GM19035 (cell line): ENCODE data around the gene PEX5.

ENCODE experiments used
- ATAC-seq: cut with Tn5 transposase; IDR thresholded peaks from one replicate; pipeline ENCODE4 v1.9.1; 2021; ENCODE audit not compliant: unreplicated experiment

Gene PEX5

DNA sequence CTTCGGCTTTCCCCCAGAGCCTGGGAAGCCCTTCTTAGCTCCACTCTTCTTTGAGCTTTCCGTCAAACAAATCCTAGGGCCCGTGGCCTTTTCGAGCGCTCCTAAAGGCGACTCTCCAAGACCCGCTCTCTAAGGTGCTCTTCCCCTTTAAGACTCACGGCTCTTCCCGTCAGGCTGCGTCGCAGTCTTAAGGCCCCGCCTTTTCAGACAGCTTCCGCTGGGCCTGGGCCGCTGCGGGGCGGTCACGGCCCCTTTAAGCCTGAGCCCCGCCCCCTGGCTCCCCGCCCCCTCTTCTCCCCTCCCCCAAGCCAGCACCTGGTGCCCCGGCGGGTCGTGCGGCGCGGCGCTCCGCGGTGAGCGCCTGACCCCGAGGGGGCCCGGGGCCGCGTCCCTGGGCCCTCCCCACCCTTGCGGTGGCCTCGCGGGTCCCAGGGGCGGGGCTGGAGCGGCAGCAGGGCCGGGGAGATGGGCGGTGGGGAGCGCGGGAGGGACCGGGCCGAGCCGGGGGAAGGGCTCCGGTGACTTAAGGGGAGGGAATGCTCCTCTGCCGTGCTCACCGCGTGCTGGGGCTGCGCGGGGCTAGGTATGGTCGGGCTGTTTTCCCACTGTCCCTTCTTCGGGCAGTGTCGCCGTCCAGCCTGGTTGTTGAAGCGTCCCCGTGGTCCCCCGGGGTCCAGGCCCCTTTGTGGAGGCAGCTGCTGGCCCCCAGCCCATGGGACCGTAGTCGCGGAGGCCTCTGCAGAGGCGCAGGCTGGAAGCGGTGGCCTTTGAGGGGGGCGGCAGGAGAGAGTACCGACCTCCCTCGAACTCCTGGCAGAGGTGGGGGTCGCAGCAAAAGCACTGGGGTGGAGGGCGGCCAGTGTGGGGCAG, at the start of gene PEX5:
PEX5 (plus strand) TSS at position 289 of the 870 bp plus-strand sequence. CDS start 692 bp downstream, outside the sequence.
- peak; percentile 97 for ATAC-seq

DNA sequence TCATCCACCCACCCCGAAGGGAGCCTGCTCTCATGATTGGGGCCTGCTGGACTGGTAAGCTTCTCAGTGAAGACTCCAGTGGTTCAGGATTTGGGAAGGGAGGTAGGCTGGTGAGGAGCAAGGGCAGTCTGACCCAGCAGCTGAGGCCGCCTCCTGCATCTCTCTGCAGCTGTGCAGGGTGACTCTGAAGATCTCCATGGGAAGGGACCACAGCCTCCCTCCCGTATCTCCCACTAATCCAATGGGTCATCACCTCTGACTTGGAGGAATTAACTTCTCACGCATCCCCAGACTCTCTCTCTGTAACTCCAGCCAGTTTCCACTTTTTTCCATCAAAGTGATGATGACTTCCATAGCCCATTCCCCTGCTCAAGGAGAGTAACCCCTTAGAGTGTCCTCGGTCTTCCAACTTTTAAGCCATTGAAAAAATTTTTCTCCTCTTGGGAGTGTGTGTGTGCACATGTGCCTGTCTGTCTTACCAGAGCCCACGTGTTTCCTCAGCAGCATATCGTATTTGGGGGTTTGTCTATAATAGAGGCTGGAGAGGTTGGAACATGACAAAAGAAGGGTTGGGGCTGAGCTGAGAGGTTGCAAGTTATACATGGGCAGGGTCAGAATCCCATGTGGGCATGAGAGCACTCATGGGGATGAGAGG, 48.0 kb upstream of the PEX5 start:
- ATAC-seq, result no peak

DNA sequence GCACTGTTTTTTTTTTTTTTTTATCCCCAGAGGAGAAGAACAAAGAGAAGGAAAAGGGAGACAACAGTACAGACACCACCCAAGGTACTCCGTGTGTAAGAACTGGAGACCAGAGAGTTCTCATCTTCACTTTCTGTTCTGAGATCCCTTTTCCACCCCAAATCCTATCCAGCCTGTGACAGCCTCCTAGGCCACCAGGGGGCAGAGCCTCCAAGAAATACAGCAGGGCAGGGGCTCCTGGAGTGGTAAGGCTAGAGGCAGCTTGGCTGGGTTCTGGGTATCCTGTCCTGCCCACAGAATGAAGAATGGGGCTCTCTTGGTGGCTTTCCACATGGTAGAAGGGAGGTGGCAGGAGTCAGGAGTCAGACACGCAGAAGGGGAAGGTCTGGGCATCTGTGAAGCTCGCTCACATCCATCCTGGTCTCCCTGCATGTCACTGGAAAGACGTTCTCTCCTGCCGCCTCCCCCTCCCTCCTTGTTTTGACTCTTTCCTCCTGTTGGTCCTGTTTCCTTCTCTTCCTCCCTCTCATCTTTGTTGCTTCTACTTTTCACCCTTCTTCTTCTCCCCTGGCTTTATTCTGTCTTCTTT, 47.3 kb upstream of the PEX5 start:
- no peak for ATAC-seq

DNA sequence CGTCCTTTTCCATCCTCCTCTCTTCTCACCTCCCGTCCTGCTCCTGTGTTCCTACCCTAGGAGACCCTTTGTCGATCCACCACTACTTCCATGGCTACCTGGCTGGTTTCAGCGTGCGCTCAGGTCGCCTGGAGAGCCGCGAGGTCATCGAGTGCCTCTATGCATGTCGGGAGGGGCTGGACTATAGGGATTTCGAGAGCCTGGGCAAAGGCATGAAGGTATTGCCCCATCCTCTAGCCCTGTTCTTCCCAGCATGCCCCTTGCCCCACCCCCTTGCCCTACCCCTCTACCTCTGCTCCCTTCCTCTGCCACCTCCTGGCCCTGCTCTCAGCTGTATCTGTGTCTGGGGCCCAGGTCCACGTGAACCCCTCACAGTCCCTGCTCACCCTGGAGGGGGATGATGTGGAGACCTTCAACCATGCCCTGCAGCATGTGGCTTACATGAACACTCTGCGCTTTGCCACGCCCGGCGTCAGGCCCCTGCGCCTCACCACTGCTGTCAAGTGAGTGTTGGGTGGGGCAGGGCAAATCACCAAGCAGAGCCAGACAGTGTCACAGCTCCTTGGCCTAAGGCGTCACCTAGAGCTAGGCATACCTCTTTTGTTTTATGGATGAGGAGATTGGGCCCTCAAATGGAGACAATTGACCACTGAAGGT, 46.5 kb upstream of the PEX5 start:
- no peak for ATAC-seq

DNA sequence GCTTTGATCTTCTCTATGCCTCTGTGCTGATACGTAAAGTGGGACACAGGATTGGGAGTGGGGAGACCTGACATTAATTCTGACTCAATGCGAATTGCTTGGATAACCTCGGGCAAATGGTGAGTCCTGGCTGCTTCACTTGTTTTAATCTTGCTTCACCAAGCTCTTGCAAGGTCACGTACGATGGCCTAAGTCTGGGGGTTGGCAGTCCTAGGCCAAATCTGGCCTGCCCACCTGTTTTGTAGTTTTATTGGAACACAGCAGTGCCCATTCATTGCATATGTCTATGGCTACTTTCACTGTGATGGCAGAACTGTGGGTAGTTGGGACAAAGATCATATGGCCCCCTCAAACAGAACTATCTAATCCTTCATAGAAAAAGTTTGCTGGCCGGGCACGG, 45.9 kb upstream of the PEX5 start:
- ATAC-seq, result no peak

DNA sequence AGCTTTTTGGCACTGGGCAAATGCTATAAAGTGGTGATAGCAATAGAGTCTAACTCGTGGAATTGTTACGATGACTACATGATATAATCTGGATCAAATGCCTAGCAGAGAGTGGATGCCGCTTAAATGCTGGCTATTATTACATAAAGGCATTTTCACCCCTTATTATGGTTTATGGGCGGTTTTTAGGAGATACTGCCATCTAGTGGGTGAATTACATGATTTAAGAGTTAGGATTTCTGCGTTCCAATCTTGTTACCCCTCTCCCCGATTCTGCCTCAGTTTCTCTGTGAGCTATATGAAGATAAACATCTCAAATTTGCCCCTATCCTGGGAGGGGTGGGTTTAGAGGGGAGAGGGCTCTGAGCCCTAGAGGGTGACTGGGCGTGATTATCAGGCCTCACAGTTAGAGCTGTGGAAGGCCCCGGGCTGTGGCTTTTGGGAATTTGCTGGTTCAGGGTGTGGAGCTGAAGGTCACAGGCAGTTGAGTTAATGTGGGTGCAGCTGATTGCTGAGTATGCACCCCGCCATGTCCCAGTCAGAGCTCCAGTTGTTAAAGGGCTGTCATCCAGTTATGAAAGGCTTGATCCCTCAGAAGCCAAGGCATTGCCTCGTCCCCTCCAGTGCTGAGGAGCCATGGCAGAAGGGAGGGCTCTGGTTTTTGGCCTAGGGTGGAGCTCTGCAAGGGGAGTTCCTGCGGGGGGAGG, 44.9 kb upstream of the PEX5 start:
- ATAC-seq, result no peak

DNA sequence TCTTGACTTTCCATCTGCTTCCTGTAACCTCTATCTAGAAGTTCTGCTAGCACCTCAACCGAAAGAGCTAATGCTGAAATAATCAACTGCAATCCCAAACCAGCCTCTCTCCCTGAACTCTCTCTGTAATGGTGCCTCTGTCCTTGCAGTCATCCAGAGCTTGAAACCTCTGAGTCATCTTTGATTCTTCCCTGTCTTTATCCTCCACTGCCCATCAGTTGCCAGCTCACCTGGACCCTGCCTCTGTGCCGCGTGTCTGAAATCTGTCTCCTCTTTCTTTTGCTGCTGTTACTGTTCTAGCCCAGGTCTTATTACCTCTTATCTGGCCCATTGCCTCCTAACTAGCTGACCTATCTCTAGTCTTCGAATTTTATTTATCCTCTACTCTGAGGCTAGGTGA, 43.8 kb upstream of the PEX5 start:
- no peak for ATAC-seq

DNA sequence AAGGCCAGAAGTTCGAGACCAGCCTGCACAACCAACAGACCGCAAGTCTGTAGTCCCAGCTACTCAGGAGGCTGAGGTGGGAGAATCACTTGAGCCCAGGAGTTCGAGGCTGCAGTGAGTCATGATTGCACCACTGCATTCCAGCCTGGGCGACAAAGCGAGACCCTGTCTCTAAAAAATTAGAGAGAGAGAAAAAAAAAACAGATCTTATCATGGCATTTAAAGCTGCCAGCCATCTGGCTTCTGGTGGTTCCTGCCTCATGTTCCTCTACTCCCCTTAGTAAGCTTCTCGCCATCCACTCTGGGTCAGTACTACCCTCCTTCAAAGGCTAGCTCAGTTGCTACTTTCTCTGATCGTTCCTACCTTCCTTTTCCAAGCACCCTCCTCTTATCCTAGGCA, 43.3 kb upstream of the PEX5 start:
- ATAC-seq, result no peak

DNA sequence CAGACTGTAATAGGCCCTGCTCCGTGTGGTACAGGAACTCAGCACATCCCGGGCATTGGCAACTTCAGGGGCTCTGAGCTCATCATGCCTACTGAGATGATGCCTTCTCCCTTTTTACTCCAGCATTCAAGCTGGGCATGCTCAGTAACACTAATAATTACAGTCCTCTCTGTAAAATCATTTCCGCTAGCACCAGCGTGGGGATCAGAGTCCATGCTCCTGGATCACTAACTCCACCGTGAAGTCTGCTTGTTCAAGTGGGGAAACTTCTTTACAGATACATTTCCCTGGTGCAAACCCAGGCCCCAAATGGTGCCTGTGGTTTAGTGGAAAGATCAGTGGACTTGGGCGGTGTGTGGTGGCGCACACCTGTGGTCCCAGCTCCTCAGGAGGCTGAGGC, 42.6 kb upstream of the PEX5 start:
- ATAC-seq, result no peak

DNA sequence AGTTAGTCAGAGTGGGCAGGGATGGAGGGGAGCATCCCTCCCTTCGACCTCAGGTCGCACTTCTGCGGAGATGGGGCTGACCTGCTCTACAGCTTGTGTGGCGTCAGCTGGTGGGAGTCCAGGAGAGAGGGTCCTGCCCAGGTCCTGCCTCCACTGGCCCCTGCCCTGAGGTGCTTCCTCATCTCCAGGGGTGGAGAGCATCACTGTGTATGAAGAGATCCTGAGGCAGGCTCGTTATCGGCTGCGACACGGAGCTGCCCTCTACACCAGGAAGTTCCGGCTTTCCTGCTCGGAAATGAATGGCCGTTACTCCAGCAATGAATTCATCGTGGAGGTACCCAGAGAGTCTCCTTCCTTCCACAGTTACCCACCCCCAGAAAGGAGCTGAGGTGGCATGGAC, 39.1 kb upstream of the PEX5 start:
- no peak for ATAC-seq

DNA sequence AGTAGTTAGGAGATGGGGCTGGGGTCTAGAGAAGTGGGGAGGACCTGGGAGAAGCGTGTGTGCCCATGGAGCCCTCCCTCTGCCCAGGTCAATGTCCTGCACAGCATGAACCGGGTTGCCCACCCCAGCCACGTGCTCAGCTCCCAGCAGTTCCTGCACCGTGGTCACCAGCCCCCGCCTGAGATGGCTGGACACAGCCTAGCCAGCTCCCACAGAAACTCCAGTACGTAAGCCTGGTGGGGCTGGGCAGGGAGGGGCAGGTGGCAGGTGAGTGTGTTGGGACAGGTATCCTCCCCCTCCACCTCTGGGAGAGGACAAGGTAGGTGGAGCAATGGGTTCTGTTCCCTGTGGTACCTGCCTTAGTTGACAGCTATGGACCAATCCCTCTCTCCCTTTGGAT, 38.6 kb upstream of the PEX5 start:
- ATAC-seq, result no peak

DNA sequence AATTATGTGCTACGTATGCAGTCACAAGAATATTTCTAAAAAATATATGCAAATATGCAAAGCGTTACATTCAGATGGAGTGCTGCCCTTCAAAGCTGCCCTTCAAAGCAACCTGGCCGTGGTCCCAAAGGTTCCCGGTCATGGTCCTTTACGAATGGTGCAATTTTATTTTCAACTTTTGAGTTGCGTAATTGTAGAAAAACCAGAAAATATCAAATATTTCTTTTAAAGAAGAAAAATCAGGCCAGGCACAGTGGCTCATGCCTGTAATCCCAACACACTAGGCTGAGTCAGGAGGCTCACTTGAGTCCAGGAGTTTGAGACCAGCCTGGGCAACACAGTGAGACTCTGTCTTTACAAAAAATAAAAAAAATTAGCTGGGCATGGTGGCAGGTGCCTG, 38.0 kb upstream of the PEX5 start:
- ATAC-seq, result no peak

DNA sequence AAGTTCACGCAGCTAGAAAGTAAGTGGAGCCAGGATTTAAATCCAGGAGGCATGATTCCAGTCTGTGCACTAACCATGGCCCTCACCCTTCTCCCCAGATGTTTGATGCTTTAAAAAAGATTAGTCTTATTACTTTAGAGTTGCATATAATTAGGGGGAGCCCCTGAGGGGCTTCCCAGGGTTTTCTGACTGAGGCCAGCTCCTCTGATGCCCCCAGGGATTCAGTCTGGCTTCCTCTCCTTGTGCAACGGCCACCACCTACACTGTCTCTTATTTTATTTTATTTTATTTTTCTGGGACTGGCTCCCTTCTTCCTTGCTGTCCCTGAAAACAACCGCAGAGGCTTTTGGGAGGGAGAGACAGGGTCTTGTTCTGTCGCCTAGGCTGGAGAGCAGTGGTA, 36.7 kb upstream of the PEX5 start:
- ATAC-seq, result no peak

DNA sequence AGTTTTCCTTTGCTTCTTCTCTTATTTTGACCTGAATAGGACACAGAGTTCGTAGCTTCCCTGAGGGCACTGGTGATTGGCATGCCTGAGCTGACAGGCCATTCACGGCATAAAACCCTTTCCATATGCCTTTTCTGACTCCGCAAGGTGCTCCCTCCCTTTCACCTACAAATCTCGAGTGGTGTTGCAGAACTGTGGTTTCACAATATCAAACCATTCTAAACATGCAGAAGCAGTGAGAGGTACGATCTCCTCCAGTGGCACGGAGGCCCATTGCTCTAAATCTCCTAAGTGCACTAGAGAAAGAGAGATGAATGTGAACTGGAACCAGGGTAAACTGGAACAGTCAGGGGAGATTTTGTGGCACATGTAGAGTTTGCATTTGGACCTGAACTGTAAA, 35.4 kb upstream of the PEX5 start:
- ATAC-seq, result no peak

DNA sequence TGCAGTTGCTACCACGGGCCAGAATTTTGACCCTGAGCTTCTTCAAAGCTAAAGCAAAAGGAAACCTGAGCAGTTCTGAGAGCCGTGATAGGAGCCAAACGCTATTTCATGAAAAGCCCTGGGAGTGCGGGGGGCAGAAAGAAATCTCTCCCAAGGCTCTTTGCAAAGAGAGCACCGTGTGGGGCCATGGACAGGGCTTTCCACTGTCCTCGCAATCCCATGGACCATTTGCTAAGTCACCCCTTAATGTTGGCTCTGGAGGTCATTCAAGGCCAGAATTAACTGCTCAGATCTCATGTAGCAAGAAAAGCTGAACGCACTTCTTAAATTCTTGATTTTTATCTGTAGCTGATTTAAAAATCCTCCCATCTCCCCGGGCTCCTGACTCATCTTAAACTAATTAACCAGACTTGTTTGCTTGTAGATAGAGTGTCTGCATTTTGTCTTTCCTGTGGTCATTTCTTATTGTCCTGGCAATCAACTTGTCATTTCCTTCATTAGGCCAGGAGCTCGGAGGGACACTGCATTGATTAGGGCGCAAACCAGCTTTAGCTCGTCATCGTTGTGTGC, 34.5 kb upstream of the PEX5 start:
- ATAC-seq, result no peak

DNA sequence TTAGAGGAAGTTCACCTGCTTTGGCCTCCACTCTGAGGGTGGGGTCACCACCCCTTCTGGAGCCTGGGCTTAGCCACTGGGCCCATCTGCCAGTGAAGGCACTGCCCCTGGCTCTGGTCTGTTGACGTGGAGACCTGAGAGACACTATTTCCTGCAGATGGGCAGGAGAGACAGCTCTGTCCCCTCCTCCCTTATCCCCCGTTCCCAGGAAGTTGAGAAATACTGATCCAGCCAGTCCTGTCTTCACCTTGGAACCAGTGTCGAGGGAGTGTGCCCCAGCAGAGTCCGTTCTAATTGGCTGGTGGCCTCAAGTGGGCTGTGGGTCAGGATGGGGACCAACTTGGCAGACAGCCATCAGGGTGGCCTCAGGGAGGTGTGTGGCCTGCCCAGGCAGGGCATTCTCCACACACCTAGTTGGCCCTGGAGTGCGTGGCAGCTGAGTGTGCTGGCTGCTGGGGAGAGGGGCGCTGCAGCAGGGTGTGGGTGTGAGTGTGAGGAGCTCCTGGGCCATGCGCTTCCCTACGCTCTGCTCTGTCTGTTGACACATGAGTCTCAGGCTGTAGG, 33.9 kb upstream of the PEX5 start:
- no peak for ATAC-seq

DNA sequence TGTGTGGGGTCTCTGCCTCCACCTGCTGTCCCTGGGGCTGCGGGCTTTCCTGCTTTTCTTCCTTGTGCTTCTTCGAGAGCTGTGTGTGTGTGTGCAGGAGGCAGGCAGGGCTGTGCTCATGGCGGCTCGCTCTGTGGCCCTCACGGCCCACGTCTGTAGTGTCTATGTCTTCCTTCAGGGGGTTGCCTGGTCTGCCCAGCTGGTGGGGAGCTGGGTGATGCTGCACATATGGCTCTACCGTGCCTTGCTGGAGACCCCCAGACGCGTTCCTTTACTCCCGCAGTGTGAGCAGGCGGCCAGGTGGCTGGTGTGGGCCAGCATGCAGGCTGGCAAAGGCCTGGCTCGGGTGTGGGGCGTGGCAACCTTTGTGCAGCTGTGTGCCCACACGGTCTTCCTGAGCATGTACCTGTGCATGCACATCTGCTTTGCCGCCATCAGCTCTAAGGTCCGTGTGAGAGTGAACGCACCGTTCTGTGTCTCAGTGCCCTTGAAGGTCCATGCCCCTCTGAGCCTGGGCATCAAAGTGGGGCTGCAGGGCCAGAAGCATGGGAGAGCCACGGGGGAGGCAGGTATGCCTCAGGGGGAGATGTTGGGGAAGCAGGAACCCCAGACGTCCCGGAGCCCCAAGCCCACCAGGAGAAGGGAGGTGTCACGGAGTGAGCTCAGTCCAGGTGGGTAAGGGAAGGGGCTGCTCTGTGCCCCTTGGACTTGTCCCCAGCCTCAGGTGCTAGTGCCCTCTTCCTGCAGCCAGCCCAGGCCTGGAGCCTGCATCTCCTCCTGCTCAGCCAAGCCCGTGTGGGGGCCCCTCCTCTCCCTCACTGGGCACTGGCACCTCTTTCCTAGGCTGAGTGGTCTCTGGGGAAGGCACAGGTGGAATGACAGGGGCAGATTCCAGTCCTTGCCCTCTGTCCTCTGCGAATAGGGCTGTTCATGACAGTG, 33.0 kb upstream of the PEX5 start:
- ATAC-seq, result no peak

DNA sequence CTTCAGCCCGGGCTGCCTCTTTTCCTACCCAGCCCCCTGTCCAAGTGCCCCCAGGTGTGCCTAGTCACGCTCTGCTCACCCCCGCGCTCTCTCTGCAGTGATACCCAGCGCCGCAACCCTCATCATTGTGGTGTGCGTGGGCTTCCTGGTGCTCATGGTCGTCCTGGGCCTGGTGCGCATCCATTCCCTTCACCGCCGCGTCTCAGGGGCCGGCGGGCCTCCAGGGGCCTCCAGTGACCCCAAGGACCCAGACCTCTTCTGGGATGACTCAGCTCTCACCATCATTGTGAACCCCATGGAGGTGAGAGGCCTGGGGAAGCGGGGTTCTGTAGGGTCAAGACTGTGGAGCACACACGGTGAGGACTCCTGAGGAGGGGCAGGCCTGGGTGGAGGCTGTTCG, 32.1 kb upstream of the PEX5 start:
- ATAC-seq, result no peak
